Frontal cortex (tissue), 4 donors: ENCODE results near the gene XKR7. TPM values are rescaled to one million over a fixed set of nuclear protein-coding genes. Genes with fewer than 3 reads are reported as not detected.

Experiments used
- DNase-seq, 2 donors: peaks; one replicate each; pipeline ENCODE4 v3.0.0; 2012; ENCODE audit warnings: low spot score in 2 of 2
- FAIRE-seq: peaks from 2 replicates; lab custom pipeline; 2012; peaks lifted over from hg19 to GRCh38; lab: Jason Lieb, UNC
- total RNA-seq: library from RNA; depleted of rRNA; stranded (reverse); fragments of >200 nt; gene quantifications from one replicate; pipeline ENCODE4 v1.2.3, GENCODE V29; 2014
- donor health status: control.
- donor health status: control.
- donor health status: control.

XKR7 gene
- total RNA-seq, 1 donor from 2014 or later: 9.8 TPM

- FAIRE-seq: no peak
- no peak for DNase-seq
Measured at GRCh38 chr20:31937820-31938219, 30.1 kb upstream of the XKR7 start.

- FAIRE-seq: no peak
- no peak for DNase-seq
Measured at GRCh38 chr20:31939661-31940060, 28.3 kb upstream of the XKR7 start.

GRCh38 chr20:31943052-31943471 is 24.9 kb upstream of the XKR7 start:
- FAIRE-seq (no peak), DNase-seq (no peak)

GRCh38 chr20:31945319-31945718 is 22.6 kb upstream of the XKR7 start:
- DNase-seq (no peak), FAIRE-seq (no peak)

- no peak for DNase-seq
- no peak for FAIRE-seq
Measured at GRCh38 chr20:31945785-31946184, 22.2 kb upstream of the XKR7 start.

- no peak for DNase-seq
Measured at GRCh38 chr20:31948008-31948407, 19.9 kb upstream of the XKR7 start.

GRCh38 chr20:31949877-31950646 is 17.9 kb upstream of the XKR7 start:
- FAIRE-seq: no peak
- DNase-seq: no peak

More at GRCh38 chr20:31948008-31948407, 19.9 kb upstream of the XKR7 start:
- FAIRE-seq: no peak

- no peak for FAIRE-seq
- no peak for DNase-seq
Measured at GRCh38 chr20:31951203-31951529, 16.8 kb upstream of the XKR7 start.

- no peak for FAIRE-seq
- DNase-seq: peak; percentile 86 to 89
Measured at GRCh38 chr20:31951530-31952453, 16.2 kb upstream of the XKR7 start, which contains the start of gene PDRG1. Gene PDRG1 (minus strand): TSS chr20:31952046. CDS start chr20:31951961, 85 bp downstream.

- FAIRE-seq (no peak), DNase-seq (no peak)
Measured at GRCh38 chr20:31953556-31954148, 14.3 kb upstream of the XKR7 start.

- DNase-seq: no peak
- no peak for FAIRE-seq
Measured at GRCh38 chr20:31954500-31954899, 13.5 kb upstream of the XKR7 start.

GRCh38 chr20:31956556-31957526 is 11.1 kb upstream of the XKR7 start:
- DNase-seq (no peak), FAIRE-seq (no peak)

- DNase-seq (no peak), FAIRE-seq (no peak)
Measured at GRCh38 chr20:31962761-31963160, 5.2 kb upstream of the XKR7 start.

- no peak for DNase-seq
- FAIRE-seq: no peak
Measured at GRCh38 chr20:31963889-31964288, 4.1 kb upstream of the XKR7 start.

- DNase-seq (no peak), FAIRE-seq (no peak)
Measured at GRCh38 chr20:31966991-31967655, 828 bp upstream of the XKR7 start.

- DNase-seq (peak; percentile 90 to 91), FAIRE-seq (no peak)
Measured at GRCh38 chr20:31968291-31969126, 558 bp downstream of the XKR7 start.

- no peak for DNase-seq
- no peak for FAIRE-seq
Measured at GRCh38 chr20:31969991-31970390, 2.0 kb downstream of the XKR7 start.

- DNase-seq: no peak
- FAIRE-seq: no peak
Measured at GRCh38 chr20:31972471-31973021, 4.6 kb downstream of the XKR7 start.
